NAMALWA (cell line): Measurements from ENCODE around the gene SPTSSB.

Source experiments
- DNase-seq: peaks from one replicate; pipeline ENCODE4 v3.0.0-alpha.2; 2015; ENCODE audit warnings: low spot score

The SPTSSB gene

GRCh38 chr3:161390200-161390599, 18.9 kb upstream of the SPTSSB start:
- no peak for DNase-seq

DNA sequence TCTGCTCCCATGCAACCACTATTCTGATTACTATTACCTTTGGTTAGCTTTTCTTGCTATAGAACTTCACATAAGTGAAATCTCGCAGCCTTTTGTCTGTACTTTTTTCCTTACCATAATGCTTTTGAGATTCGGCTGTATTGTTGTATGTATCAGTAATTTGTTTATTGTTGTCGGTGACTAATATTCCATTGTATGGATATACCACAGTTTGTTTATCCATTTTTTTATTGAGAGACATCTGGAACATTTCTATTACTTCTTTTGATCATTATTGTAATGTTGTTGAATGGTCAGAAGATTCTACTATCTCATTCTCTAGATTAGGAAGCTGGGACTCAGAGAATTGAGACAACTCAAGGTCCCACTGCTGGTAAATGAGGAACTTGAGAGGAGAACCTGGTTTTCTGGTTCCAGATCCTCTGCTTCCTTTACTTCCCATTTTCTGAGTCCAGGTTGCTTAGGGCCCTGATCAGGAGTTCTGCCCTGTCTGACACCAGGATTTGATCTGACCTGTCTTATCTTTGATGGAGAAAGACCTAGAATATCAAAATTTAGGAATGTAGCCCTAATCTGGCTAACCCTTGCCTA, 18.2 kb upstream of the SPTSSB start:
- no peak for DNase-seq

DNA sequence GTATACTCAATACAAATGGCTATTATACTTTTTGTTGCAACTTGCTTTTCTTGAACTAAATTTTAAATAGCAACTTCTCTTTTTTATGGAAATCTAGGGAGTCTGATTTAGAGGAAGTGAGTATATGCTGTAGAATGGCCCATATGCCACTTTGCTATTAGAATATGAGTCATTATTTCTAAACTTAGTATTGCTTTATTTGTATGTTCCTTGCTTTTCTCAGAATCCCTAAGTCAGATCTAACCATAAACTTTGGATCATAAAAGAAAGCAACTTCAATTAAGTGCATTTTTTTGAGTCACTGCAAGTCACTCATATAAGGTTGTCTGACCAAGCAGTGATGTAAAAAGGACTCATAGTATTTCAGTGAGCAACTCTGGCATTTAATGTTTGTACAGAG, 17.5 kb upstream of the SPTSSB start:
- no peak for DNase-seq

DNA sequence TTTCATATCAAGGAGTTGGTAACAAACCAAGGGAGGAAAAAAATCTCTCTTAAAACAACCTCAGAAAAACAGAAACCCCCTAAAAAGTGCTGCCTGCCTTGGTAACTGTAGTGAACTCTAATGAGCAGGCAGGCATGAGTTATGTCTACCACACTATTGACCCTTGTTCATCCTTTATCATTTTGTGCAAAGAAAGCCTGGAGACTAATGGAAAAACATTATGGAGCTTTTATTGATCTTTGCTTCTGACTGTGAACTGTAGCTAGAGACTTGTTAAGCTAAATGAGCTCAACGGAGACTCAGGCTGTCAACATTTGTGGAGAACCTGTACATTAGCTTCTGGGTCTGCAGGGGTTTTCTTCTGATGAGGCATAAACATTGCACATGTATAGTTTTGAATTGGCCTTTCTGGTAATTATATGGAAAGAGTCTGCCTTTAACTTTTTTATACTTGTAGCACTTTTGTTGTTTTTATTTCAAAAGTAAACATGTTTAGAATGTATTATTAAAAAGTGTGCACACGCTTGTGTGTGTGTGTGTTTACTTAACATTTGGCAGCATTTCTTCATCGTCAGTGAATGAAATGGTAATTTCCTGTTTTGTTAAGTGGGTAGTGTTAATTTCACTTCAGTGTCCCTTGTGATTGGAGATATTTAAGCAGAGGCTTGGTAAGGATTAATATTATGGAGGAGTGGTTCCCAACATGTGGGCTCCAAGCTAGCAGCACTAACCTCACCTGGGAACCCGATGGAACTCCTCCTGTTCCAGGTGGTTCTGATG, 15.9 kb upstream of the SPTSSB start:
- DNase-seq: no peak

DNA sequence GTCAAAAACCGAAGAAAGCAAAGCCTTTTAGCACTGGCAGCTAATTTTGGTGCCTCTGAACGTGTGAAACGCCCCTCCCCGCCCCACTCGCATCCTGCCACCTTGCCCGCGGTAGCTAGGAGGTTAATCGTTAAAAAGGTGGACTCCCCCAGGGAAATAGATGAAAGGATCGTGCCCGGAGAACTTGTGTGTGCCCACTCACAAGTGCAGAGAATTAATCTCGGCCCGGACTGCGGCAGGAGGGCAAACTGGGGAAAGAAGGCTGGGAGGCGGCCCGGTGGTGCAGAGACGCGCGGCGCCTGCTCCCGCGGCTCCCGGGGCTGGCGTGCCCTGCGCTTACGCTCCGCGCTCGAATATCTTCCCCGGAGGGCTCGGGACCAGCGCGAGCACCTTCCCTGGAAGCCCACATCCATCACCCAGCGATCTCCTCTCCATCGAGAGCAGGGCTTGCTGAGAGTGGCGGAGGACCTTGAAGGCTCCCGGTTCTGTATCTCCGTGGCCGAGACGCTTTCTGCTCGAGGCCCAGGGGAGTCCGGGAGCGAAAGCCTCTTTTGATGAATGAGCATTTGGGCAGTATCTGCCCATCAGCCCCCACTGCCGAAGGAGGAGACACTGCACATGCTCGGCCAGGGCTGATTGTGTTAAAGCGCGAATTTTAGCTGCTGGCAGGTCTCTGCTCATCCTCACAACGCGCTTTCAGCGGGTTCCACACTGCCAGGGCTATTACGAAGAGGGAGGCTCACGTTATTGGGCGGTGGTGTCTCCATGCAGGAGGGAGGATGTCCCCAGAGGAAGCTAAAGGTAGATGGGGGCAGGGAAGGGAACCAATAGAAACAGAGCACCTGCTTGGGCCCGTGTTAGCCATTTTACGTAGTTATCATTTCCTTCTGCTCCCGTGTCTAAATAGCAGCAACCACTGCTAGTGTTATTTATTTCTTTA, 1.3 kb upstream of the SPTSSB start:
- DNase-seq: no peak

GRCh38 chr3:161369531-161369930, 1.8 kb downstream of the SPTSSB start:
- DNase-seq: no peak

DNA sequence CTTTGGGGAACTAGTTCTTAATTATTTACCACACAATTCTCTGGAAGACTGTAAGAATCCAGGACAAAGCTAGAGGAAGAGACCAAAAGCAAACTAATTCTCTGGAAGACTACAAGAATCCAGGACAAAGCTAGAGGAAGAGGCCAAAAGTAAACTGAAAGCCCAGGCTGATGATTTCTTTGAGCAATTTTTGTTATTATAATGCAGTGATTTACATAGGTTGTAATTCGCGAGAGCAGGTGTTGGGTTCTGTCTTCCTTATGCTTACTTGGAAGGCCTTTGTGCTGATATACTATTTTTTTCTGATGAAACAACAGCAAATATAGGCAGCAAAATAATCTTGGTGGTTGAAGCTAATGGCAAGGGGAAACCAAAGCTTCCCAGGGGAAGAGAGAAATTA, 5.2 kb downstream of the SPTSSB start:
- no peak for DNase-seq

DNA sequence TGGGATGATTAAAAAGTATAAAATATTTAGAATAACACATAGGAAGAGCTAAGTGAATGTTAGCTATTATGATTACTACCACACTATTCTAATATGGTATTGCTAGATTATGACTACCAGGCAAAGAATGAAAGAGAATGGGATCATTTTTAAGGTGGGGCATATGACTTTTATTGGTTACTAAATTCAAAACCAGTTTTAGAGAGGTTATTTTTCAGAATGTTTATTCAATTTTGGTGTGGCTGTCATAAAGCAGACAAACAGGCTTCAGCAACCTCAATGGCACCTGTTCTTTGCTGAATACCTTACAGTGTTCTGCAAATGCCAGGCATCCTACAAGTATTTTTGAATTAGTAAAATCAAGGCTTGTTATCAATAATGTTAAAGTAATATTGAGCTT, 12.8 kb downstream of the SPTSSB start:
- DNase-seq: no peak

DNA sequence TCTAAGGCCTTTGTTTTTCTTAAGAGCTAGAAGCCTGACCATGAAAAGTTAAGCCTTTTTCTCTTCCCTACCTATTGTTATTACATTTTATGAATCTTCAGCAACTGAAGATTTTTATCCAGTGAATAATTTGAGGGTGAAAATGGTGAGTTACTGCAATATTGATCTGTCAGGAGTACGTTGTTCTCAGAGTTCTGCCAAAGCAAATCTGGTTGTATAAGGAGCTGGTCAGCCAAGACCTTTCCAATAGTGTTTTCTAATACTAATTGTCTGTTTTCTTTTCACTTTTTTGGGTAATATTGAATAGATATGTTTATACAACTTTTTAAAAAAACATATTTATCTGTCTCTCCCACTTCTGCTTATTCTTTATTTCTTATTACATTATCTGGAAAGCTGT, 15.0 kb downstream of the SPTSSB start:
- DNase-seq: no peak

GRCh38 chr3:161355508-161355907, 15.8 kb downstream of the SPTSSB start:
- no peak for DNase-seq

DNA sequence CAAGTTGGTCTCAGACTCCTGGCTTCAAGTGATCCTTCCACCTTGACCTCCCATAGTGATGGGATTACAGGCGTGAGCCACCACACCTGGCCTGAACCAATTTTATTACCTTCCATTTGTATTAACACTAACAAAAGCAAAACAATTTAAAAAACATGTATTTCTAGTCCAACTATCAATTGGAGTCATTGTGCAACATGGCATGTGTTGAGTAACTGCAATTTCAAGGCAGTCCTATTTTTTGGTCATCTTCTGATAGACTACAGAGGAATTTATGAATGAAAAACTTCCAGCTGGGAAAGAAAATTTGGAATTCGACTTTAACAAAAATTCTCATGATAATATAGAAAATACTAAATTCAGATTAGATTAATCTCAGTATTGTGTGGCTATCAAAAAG, 16.8 kb downstream of the SPTSSB start:
- no peak for DNase-seq

DNA sequence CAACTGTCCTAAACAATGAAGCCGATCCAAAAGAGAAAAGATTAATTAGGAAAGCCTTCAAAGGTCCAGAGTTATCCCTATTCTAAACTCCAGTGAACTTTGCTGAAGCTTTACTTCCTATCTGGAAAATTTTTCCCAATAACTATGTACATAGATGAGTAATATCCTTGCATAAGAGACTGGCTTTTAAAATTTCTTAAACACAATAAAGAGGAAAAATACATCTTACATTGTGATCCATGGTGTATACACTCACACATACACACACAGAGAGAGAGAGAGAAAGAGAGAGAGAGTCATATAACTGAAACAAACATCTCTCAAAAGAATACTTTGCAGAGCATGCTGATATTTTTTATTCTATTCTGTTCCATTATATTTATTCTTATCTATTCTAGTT, 20.0 kb downstream of the SPTSSB start:
- no peak for DNase-seq

GRCh38 chr3:161350916-161351315, 20.4 kb downstream of the SPTSSB start:
- no peak for DNase-seq

- DNase-seq: no peak
Observed at GRCh38 chr3:161349529-161350312, 21.6 kb downstream of the SPTSSB start.

DNA sequence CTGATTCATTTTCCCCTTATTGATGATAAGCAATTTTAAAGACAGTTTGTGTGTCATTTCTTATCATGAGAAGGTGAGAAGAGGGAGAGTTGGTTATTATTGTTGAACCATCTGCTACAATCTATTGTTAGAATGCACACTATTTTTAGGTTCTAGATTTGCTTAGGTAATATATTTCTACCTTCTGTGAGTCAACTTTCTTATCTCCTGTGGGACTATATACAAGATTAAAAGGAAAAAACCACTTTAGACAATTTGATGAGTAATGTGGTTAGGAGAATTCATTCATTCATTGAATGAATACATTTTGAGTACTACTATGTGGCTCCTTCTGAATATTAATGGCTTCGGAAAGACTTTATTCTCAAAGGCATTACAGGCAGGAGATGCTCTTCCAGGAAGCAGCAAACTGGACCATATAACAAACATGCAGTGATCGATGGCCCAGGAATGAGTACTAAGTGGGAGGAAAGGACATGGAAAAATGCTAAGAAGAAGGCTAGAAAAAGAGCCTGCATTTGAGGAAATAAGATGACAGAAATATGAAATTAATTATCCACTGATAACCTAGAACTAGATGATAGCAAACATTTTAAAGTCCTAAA, 22.4 kb downstream of the SPTSSB start:
- DNase-seq: no peak

DNA sequence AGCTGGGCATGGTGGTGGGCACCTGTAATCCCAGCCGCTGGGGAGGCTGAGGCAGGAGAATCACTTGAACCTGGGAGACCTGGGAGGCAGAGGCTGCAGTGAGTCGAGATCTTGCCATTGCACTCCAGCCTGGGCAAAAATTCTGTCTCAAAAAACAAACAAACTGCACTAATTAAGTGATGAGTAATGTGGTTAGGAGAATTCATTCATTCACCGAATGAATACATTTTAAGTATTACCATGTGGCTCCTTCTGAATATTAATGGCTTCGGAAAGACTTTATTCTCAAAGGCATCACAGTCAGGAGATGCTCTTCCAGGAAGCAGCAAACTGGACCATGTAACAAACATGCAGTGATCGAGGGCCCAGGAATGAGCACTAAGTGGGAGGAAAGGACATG, 23.6 kb downstream of the SPTSSB start:
- no peak for DNase-seq

DNA sequence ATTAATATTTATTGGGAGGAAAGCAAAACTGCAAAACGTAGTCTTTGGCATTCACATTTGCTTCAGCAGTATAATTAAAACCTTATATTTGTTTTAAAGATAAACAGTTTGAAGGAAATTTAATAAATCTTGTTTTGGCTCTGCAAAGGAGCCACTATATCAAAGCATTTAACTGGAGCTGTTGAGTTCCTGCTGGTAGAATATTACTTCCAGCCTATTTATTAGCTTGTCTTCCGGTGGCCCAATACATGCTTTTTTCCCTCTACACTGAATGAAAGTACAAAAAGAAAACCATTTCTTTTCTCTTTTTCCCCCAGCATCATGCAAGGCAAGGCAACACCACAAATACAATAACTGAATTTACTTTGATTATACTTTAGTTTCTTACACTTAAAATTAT, 26.3 kb downstream of the SPTSSB start:
- no peak for DNase-seq

- DNase-seq: no peak
Observed at GRCh38 chr3:161343986-161344385, 27.3 kb downstream of the SPTSSB start.

GRCh38 chr3:161343540-161343939, 27.8 kb downstream of the SPTSSB start:
- no peak for DNase-seq

DNA sequence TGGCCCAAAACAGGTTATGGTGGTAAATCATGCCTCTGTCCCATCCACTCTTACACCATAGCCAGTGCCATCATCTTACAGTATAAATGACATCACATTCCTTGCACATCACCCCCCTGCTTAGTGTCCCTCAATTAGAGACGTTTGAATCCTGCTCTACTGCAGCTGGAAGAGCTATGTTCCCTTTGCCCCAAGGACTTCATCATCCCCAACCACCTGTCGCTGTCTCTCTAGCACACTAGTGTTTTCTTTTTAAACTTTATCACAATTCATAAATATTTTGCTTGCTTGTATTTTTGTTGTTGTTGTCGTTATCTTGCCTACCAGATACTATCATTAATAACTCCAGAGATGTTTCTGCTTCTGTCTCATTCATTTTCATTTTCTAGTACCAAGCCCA, 28.7 kb downstream of the SPTSSB start:
- no peak for DNase-seq
